Amygdala (tissue), 56 donors: ENCODE data around the gene TMEM163.

ENCODE experiments used
- DNase-seq, 56 donors: peaks; one replicate each; lab custom pipeline; 2025; lab: John Stamatoyannopoulos, UW

TMEM163 gene

GRCh38 chr2:134465228-134466105 is 253.3 kb downstream of the TMEM163 start:
- no peak for DNase-seq

- DNase-seq: no peak
Observed at GRCh38 chr2:134463699-134464022, 255.1 kb downstream of the TMEM163 start.

- DNase-seq: no peak
Observed at GRCh38 chr2:134462791-134463698, 255.8 kb downstream of the TMEM163 start.

- DNase-seq: no peak
Observed at GRCh38 chr2:134462275-134462674, 256.5 kb downstream of the TMEM163 start.

- DNase-seq: no peak
Observed at GRCh38 chr2:134461511-134461910, 257.3 kb downstream of the TMEM163 start.

- DNase-seq: peak in 48 of 56 donors; percentile 11 to 76 (median 42)
Observed at GRCh38 chr2:134460583-134460998, 258.2 kb downstream of the TMEM163 start.

- no peak for DNase-seq
Observed at GRCh38 chr2:134459706-134460406, 258.9 kb downstream of the TMEM163 start.

GRCh38 chr2:134458950-134459349 is 259.9 kb downstream of the TMEM163 start:
- DNase-seq: no peak

- DNase-seq: no peak
Observed at GRCh38 chr2:134458473-134458853, 260.3 kb downstream of the TMEM163 start.

DNA sequence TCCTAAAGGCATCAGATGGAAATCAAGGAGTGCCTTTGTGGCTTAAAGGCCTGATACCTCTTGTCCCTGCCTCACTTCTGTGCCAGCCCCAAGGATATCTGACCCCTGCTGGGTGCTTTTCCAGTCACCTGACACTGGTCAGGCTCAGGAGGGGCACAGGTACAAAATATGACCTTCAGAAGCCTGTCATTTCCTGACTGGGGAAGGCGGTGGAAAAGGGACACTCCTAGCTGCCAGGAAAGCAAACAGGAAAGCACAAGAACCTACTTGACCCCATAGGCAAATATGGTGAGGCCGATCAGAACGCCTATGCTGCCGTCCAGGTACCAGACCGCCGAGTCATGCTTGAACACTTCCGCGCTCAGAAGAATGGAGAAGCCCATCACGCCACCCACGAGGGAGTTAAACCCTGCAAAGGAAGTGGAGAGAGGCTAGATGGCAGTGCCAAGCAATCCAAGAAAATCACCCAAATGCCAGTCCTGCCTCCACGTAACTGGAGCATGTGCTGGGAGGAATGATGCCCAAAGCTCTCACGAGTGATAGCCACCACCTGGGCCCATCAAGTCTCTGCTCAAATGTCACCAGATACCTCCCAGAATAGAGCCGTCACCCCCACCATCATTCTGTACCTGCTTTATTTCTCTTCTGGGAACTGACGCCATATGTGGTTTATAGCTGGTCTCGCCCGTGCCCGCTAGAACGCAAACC is 260.9 kb downstream of the TMEM163 start:
- no peak for DNase-seq

- no peak for DNase-seq
Observed at GRCh38 chr2:134457353-134457752, 261.4 kb downstream of the TMEM163 start.

- DNase-seq: no peak
Observed at GRCh38 chr2:134455426-134455825, 263.4 kb downstream of the TMEM163 start.

GRCh38 chr2:134454931-134455330 is 263.9 kb downstream of the TMEM163 start:
- no peak for DNase-seq

DNA sequence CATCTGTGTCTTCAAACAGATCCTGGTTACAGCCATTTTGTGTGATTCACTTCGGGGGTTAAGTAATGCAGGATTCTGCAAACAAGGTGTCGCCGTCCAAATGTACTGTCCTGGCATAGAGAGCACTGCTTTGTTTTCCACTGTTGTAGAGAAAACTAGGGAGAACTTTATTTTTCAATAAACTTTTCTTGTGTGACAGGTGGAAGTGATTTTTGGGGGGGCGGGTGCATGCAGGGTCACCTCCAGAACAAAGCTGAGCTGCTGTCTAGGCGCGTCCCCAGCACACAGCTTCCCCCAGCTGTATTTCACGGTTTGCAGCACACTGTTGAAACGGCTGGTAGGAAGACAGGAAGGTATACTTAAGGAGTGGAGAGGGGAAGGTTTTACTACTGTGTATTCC is 264.4 kb downstream of the TMEM163 start:
- DNase-seq: no peak

- DNase-seq: no peak
Observed at GRCh38 chr2:134453973-134454372, 264.8 kb downstream of the TMEM163 start.

- DNase-seq: no peak
Observed at GRCh38 chr2:134453476-134453875, 265.3 kb downstream of the TMEM163 start.

DNA sequence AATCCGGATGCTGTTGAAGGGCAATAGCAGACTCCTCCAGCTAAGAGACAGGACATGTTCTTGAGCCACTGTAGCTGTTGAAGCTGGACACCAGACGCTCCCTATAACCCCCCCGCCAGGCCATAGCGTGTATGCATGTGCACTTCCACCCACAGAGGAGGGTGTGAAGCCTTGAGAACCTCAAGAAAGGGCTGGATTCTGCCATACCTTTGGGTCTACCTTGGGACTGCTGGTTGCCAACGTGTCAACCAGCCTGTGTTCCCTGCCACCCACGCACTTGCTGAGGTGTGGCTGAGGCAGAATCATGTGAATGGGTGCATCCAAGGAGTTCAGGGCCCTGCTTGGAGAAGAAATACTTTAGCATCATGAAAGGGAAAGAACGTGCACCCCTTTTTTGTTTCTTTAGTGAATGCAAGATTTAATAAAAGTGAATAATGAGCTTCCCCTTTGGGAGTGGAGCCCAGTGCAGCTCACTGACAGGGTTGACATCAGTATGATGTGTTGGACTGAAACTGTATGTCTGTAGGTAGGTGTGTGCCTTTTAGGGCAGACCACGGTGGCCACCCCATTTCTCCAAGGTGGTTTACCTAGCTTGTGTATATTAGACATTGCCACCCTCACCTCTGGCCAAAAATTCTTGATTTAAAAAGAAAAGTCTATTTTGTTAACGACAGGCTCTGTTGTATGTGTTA is 266.6 kb downstream of the TMEM163 start:
- no peak for DNase-seq

- no peak for DNase-seq
Observed at GRCh38 chr2:134451347-134451630, 267.5 kb downstream of the TMEM163 start.

GRCh38 chr2:134449751-134450513 is 268.9 kb downstream of the TMEM163 start:
- no peak for DNase-seq
